H1 (cell line): ENCODE data around the gene CFAP161. TPM values are rescaled to one million over a fixed set of nuclear protein-coding genes. Genes with fewer than 3 reads are reported as not detected.

Source experiments
- CTCF ChIA-PET: fragments of 300-600 bp; sonication (Branson Sonifier 250); formaldehyde crosslinking; loops from one replicate; lab custom pipeline; 2021; ENCODE audit not compliant: partially characterized antibody; lab: Charles Lee
- POLR2A ChIA-PET: fragments of 300-600 bp; sonication (Branson Sonifier 250); formaldehyde crosslinking; loops from one replicate; lab custom pipeline; 2021; ENCODE audit warnings: inconsistent platforms; ENCODE audit not compliant: partially characterized antibody; lab: Charles Lee
- DNase-seq, 2 experiments: peaks; one replicate each; pipeline versions ENCODE4 v3.0.0 to v3.0.0-alpha.2; 2010 to 2022; ENCODE audit warnings: low spot score in 2 of 2, low read depth in 1 of 2, mixed read lengths in 1 of 2
- FAIRE-seq: peaks from 2 replicates; lab custom pipeline; 2011; peaks lifted over from hg19 to GRCh38; lab: Jason Lieb, UNC
- H2AFZ ChIP-seq: 2 replicates; pipeline ENCODE4 v1.8.1; 2012; ENCODE audit warnings: low read length, inconsistent platforms
- H2AK5ac ChIP-seq: 2 replicates; pipeline ENCODE4 v1.6.1; 2013; ENCODE audit warnings: low read depth, low read length
- H2BK120ac ChIP-seq: replicated peaks from 2 replicates; pipeline ENCODE3; 2013; ENCODE audit warnings: low read depth, low read length, inconsistent platforms
- H2BK12ac ChIP-seq: 2 replicates; pipeline ENCODE4 v1.6.1; 2013; ENCODE audit warnings: low read depth, low read length
- H2BK15ac ChIP-seq: 2 replicates; pipeline ENCODE4 v1.6.1; 2013; ENCODE audit warnings: low read length
- H2BK20ac ChIP-seq: 2 replicates; pipeline ENCODE4 v1.6.1; 2013; ENCODE audit warnings: low read length
- H2BK5ac ChIP-seq: 2 replicates; pipeline ENCODE4 v1.6.1; 2013; ENCODE audit warnings: low read depth, low read length
- H3K14ac ChIP-seq: 2 replicates; pipeline ENCODE4 v1.6.1; 2013; ENCODE audit warnings: inconsistent platforms; ENCODE audit not compliant: insufficient read length
- H3K18ac ChIP-seq: 2 replicates; pipeline ENCODE4 v1.6.1; 2013; ENCODE audit warnings: low read length; ENCODE audit errors: extremely low read depth
- H3K23ac ChIP-seq: 2 replicates; pipeline ENCODE4 v1.6.1; 2013; ENCODE audit warnings: inconsistent platforms; ENCODE audit not compliant: insufficient read length
- H3K23me2 ChIP-seq: 2 replicates; pipeline ENCODE4 v1.6.1; 2013; ENCODE audit warnings: low read depth, low read length
- H3K27ac ChIP-seq: 2 replicates; pipeline ENCODE4 v1.6.1; 2011; ENCODE audit warnings: low read depth, low read length, inconsistent platforms
- H3K27me3 ChIP-seq, 4 experiments: replicated peaks in 1 of 4; 1 replicate in 1 of 4; 2 replicates in 3 of 4; pipeline versions ENCODE4 v1.6.1 to v1.8.1; 2011 to 2013; ENCODE audit warnings: low read length in 3 of 4, mild to moderate bottlenecking in 3 of 4, inconsistent platforms in 2 of 4, mixed read lengths in 2 of 4, moderate library complexity in 1 of 4; ENCODE audit not compliant: control insufficient read depth in 3 of 4, insufficient read depth in 3 of 4; ENCODE audit errors: extremely low read depth in 1 of 4
- H3K36me3 ChIP-seq, 4 experiments: 2 replicates each; pipeline versions ENCODE4 v1.6.1 to v1.8.1; 2011 to 2013; ENCODE audit warnings: mild to moderate bottlenecking in 4 of 4, low read length in 3 of 4, moderate library complexity in 2 of 4, control low read depth in 1 of 4, inconsistent platforms in 1 of 4; ENCODE audit not compliant: insufficient read depth in 4 of 4, control insufficient read depth in 2 of 4
- H3K4ac ChIP-seq: replicated peaks from 2 replicates; pipeline ENCODE3; 2013; ENCODE audit warnings: low read length, low read depth, mixed read lengths, inconsistent platforms; ENCODE audit not compliant: insufficient read length
- H3K4me1 ChIP-seq, 4 experiments: replicated peaks in 1 of 4; 1 replicate in 1 of 4; 2 replicates in 3 of 4; pipeline versions ENCODE4 v1.6.1 to v1.8.1; 2011 to 2013; ENCODE audit warnings: low read length in 3 of 4, inconsistent platforms in 2 of 4, mixed read lengths in 1 of 4; ENCODE audit not compliant: insufficient read depth in 4 of 4, control insufficient read depth in 3 of 4
- H3K4me2 ChIP-seq, 2 experiments: 2 replicates each; pipeline versions ENCODE4 v1.6.1 to v1.8.1; 2011 to 2013; ENCODE audit warnings: low read depth in 2 of 2, low read length in 2 of 2, control low read depth in 1 of 2, inconsistent platforms in 1 of 2, mild to moderate bottlenecking in 1 of 2; ENCODE audit not compliant: insufficient read depth in 1 of 2
- H3K4me3 ChIP-seq, 4 experiments: fragments of 200-600, 300-600 bp in 1 of 4; sonication (generic), shearing (Covaris generic), sonication (Bioruptor Twin) in 1 of 4; 2 replicates each; pipeline versions ENCODE4 v1.5.1 to v1.8.1; 2011 to 2016; ENCODE audit warnings: low read length in 4 of 4, low read depth in 3 of 4, control low read depth in 2 of 4, inconsistent platforms in 2 of 4, mild to moderate bottlenecking in 2 of 4, mixed read lengths in 1 of 4, moderate library complexity in 1 of 4; ENCODE audit not compliant: insufficient read depth in 2 of 4; ENCODE audit errors: extremely low read depth in 1 of 4
- H3K56ac ChIP-seq: replicated peaks from 2 replicates; pipeline ENCODE3; 2013; ENCODE audit warnings: low read depth, mild to moderate bottlenecking, mixed read lengths, low read length, inconsistent platforms; ENCODE audit not compliant: insufficient read length
- H3K79me1 ChIP-seq: 2 replicates; pipeline ENCODE4 v1.6.1; 2013; ENCODE audit warnings: low read depth, low read length, control low read depth
- H3K79me2 ChIP-seq, 2 experiments: 2 replicates each; pipeline versions ENCODE4 v1.6.1 to v1.8.1; 2012 to 2013; ENCODE audit warnings: low read length in 2 of 2, mild to moderate bottlenecking in 2 of 2, inconsistent platforms in 1 of 2; ENCODE audit not compliant: insufficient read depth in 2 of 2, control insufficient read depth in 1 of 2
- H3K9ac ChIP-seq, 4 experiments: replicated peaks in 1 of 4; 1 replicate in 1 of 4; 2 replicates in 3 of 4; pipeline versions ENCODE4 v1.6.1 to v1.8.1; 2011 to 2013; ENCODE audit warnings: low read depth in 3 of 4, low read length in 3 of 4, control low read depth in 2 of 4, mild to moderate bottlenecking in 2 of 4, moderate library complexity in 2 of 4, inconsistent platforms in 1 of 4; ENCODE audit errors: extremely low read depth in 1 of 4
- H3K9me3 ChIP-seq, 2 experiments: 2 replicates each; pipeline versions ENCODE4 v1.6.1 to v1.8.1; 2012 to 2013; ENCODE audit warnings: mild to moderate bottlenecking in 2 of 2, moderate library complexity in 2 of 2, control low read depth in 1 of 2, inconsistent platforms in 1 of 2, low read depth in 1 of 2, low read length in 1 of 2, mixed read lengths in 1 of 2; ENCODE audit not compliant: insufficient read depth in 2 of 2
- H4K20me1 ChIP-seq, 2 experiments: replicated peaks in 1 of 2; 2 replicates each; pipeline versions ENCODE3 to v1.8.1; 2011 to 2013; ENCODE audit warnings: inconsistent platforms in 2 of 2, low read length in 2 of 2, mild to moderate bottlenecking in 1 of 2; ENCODE audit not compliant: insufficient read depth in 2 of 2, control insufficient read depth in 1 of 2
- H4K5ac ChIP-seq: 2 replicates; pipeline ENCODE4 v1.6.1; 2013; ENCODE audit warnings: low read length, low read depth, mixed read lengths, inconsistent platforms; ENCODE audit not compliant: insufficient read length
- H4K8ac ChIP-seq: 2 replicates; pipeline ENCODE4 v1.8.0; 2013; ENCODE audit warnings: mild to moderate bottlenecking, moderate library complexity, low read length, inconsistent platforms; ENCODE audit not compliant: insufficient read depth; ENCODE audit errors: extremely low read depth
- H4K91ac ChIP-seq: replicated peaks from 2 replicates; pipeline ENCODE3; 2013; ENCODE audit warnings: low read length, mixed read lengths, inconsistent platforms; ENCODE audit not compliant: insufficient read length
- CBX5 ChIP-seq: fragments of 300-800, 300-1000 bp; sonication (generic); IDR thresholded peaks from 2 replicates; pipeline ENCODE4 v1.7.1; 2016; ENCODE audit warnings: antibody characterized with exemption, low read length, low read depth
- CTCF ChIP-seq, 3 experiments: IDR thresholded peaks; 1 replicate in 2 of 3; 2 replicates in 1 of 3; pipeline versions ENCODE4 v1.5.1 to v1.6.1; 2011; ENCODE audit warnings: low read length in 3 of 3, mild to moderate bottlenecking in 3 of 3, inconsistent platforms in 2 of 3, low read depth in 1 of 3, moderate library complexity in 1 of 3; ENCODE audit not compliant: insufficient read depth in 1 of 3; ENCODE audit errors: control extremely low read depth in 1 of 3
- EZH2 ChIP-seq: fragments of 200-600 bp; sonication (generic); IDR thresholded peaks from 2 replicates; pipeline ENCODE4 v1.7.1; 2012; ENCODE audit warnings: low read depth, mild to moderate bottlenecking, moderate library complexity, low read length, inconsistent platforms; ENCODE audit not compliant: severe bottlenecking
- KDM1A ChIP-seq: fragments of 200-600, 300-600 bp; sonication (generic); IDR thresholded peaks from 2 replicates; pipeline ENCODE4 v1.7.1; 2016; ENCODE audit warnings: mild to moderate bottlenecking, low read length, borderline replicate concordance
- MAFK ChIP-seq: IDR thresholded peaks from 2 replicates; pipeline ENCODE4 v1.6.1; 2012; ENCODE audit warnings: low read depth, mild to moderate bottlenecking, improper control_type of control experiment, low read length
- RAD21 ChIP-seq, 2 experiments: IDR thresholded peaks in 1 of 2; conservative IDR thresholded peaks in 1 of 2; 2 replicates each; pipeline ENCODE4 v1.6.1; 2011; ENCODE audit warnings: low read depth in 2 of 2, low read length in 2 of 2, improper control_type of control experiment in 1 of 2, inconsistent platforms in 1 of 2, mild to moderate bottlenecking in 1 of 2, moderate library complexity in 1 of 2
- SUZ12 ChIP-seq: fragments of 200-600 bp; sonication (generic); IDR thresholded peaks from 2 replicates; pipeline ENCODE4 v1.6.1; 2012; ENCODE audit warnings: mild to moderate bottlenecking, inconsistent platforms, low read length, moderate library complexity, mixed read lengths
- TCF12 ChIP-seq: IDR thresholded peaks from 2 replicates; pipeline ENCODE4 v1.6.1; 2011; ENCODE audit warnings: low read depth, mild to moderate bottlenecking, low read length
- USF2 ChIP-seq: IDR thresholded peaks from 2 replicates; pipeline ENCODE4 v1.6.1; 2011; ENCODE audit warnings: low read length, improper control_type of control experiment
- WGBS, 2 experiments: shearing (Covaris generic) in 1 of 2; methylation state at CpG; one replicate each; pipeline versions ENCODE4 v1.1.6 to v1.1.7; 2013 to 2015; ENCODE audit warnings: low lambda C conversion rate in 2 of 2, mixed read lengths in 2 of 2, inconsistent platforms in 1 of 2, low coverage in 1 of 2, missing lambda C conversion rate in 1 of 2; ENCODE audit not compliant: insufficient replicate concordance in 2 of 2, insufficient coverage in 1 of 2, insufficient read length in 1 of 2; ENCODE audit errors: extremely low coverage in 1 of 2, missing lambda C conversion rate in 1 of 2; 5-methylcytosine and 5-hydroxymethylcytosine counted together
- polyA plus RNA-seq, 7 experiments: library from polyadenylated mRNA; depleted of rRNA in 3 of 7; stranded (reverse) in 5 of 7; unstranded in 2 of 7; fragments of >200 nt in 5 of 7; fragments of 200-250 nt in 2 of 7; gene quantifications; 1 replicate in 5 of 7; 2 replicates in 1 of 7; 4 replicates in 1 of 7; pipeline versions ENCODE4 v1.2.1 to v1.2.3, GENCODE V29; 2011 to 2013; ENCODE audit warnings: missing spikeins in 2 of 7, mixed read lengths in 2 of 7
- total RNA-seq: library from RNA; stranded (reverse); fragmentation: NEBNext Ultra II Directional; extraction: Animal tissue kit (Norgen Biotek cat#: 25700); gene quantifications from 2 replicates; pipeline ENCODE4 v1.2.1, GENCODE V29; 2021

CFAP161 gene
- total and polyA plus RNA-seq, 2 of the 8 experiments (the other 6 are each of a cell fraction or from before 2014, with no cell fraction given): 0.05 TPM; not detected in 1

GRCh38 chr15:81117581-81117980, 16.5 kb upstream of the CFAP161 start:
- Histone ChIP-seq H3K4me2 (no peak overlapping the region), H2BK120ac (no peak overlapping the region), H3K9me3 (0 out of 4 replicates have a peak, but pooled peaks cover 3 to 5% of the 10 kb centered on the region in 2 experiments), H3K9ac (no peak overlapping the region), H2BK5ac (no peak overlapping the region), H3K4me1 (peaks cover 1 to 5% (median 3%) of the 10 kb centered on the region in 4 experiments; a peak in 4 of 7 replicates), H2BK20ac (no peak overlapping the region), H3K14ac (no peak overlapping the region), H4K20me1 (no peaks in the 10 kb centered on the region), H2BK12ac (no peak overlapping the region), H3K4me3 (no peak overlapping the region), H2BK15ac (no peak overlapping the region), H3K27me3 (peaks cover 0 to 3% (median 0%) of the 10 kb centered on the region in 4 experiments; a peak in 1 of 7 replicates), H4K91ac (no peak overlapping the region), H4K8ac (no peak overlapping the region), H3K18ac (no peak overlapping the region), H4K5ac (no peak overlapping the region), H3K4ac (no peak overlapping the region), H2AFZ (no peak overlapping the region), H3K27ac (no peak overlapping the region), H2AK5ac (no peak overlapping the region), H3K79me2 (no peaks in the 10 kb centered on the region), H3K23ac (no peak overlapping the region), H3K79me1 (no peaks in the 10 kb centered on the region), H3K36me3 (no peaks in the 10 kb centered on the region), H3K56ac (no peak overlapping the region), H3K23me2 (no peaks in the 10 kb centered on the region)
- ChIA-PET CTCF (interaction anchor here (0.8 to 5.9 kb wide), 4 partner anchors 10 to 149 kb away, joined by 3 to 40 read pairs (median 6); no protein-coding TSS in a partner anchor), POLR2A (no interaction called here)
- no peak for FAIRE-seq
- 74 to 100% methylated on average over 3 of the region's 3 CpGs for WGBS, 2 experiments
- no peak for DNase-seq
- TF ChIP-seq TCF12: no peak
- TF ChIP-seq CTCF (IDR thresholded peaks at IDR 0.05; ENCODE audit: control extremely low read depth in 1 of 3, insufficient read depth in 1 of 3, low read depth in 1 of 3, low read length in 3 of 3): no peak
- no peak for TF ChIP-seq MAFK
- TF ChIP-seq RAD21 (IDR thresholded peaks at IDR 0.05 in 1 of 2, conservative IDR thresholded peaks at IDR 0.05 in 1 of 2; ENCODE audit: low read depth in 2 of 2, low read length in 2 of 2): no peak
- TF ChIP-seq CBX5: no peak
- no peak for TF ChIP-seq USF2
- TF ChIP-seq SUZ12: no peak
- no peak for TF ChIP-seq KDM1A
- TF ChIP-seq EZH2: no peak
